ENCODE measurements around the gene C12orf42. TPM values are rescaled to one million over a fixed set of nuclear protein-coding genes. Genes with fewer than 3 reads are reported as not detected.
"Not testable (repeated sequence)": the region's sequence is repeated elsewhere in the genome, so short reads cannot be mapped to it uniquely, and the experiment has no call there.

The C12orf42 gene
- polyA plus RNA-seq, 1 experiment, result not detected

GRCh38 chr12:103431387-103431786 is 64.4 kb downstream of the C12orf42 start:
- H3K4me3 ChIP-seq (ENCODE audit: low read depth, low read length), result no peak overlapping the region

GRCh38 chr12:103425674-103426073 is 70.1 kb downstream of the C12orf42 start:
- POLR2A ChIA-PET; DNase-seq (ENCODE audit: low read depth, low spot score); H3K27ac ChIP-seq (ENCODE audit: low read depth, low read length); H3K4me3 ChIP-seq (ENCODE audit: low read depth, low read length); H3K27me3 ChIP-seq (ENCODE audit: control insufficient read depth, insufficient read depth, low read length); CTCF ChIA-PET: not testable (repeated sequence)
- peaks cover 13% of the 10 kb centered on the region for H3K9me3 ChIP-seq (ENCODE audit: control insufficient read depth, insufficient read depth, low read length)

More at GRCh38 chr12:103431387-103431786, 64.4 kb downstream of the C12orf42 start:
- peaks cover 6% of the 10 kb centered on the region; the same call in 1 of the 2 replicates for H3K9me3 ChIP-seq (ENCODE audit: control insufficient read depth, insufficient read depth, low read length)
- no peak for TF ChIP-seq CTCF (IDR thresholded peaks at IDR 0.05; ENCODE audit: low read depth, low read length)
- no peak overlapping the region for H3K27ac ChIP-seq (ENCODE audit: low read depth, low read length)
- ChIA-PET POLR2A (no interaction called here), CTCF (no interaction called here)
- no peaks in the 10 kb centered on the region for H3K27me3 ChIP-seq (ENCODE audit: control insufficient read depth, insufficient read depth, low read length)
- DNase-seq (ENCODE audit: low read depth, low spot score), result no peak

GRCh38 chr12:103424849-103425586 is 70.8 kb downstream of the C12orf42 start:
- H3K4me3 ChIP-seq (ENCODE audit: low read depth, low read length); H3K27me3 ChIP-seq (ENCODE audit: control insufficient read depth, insufficient read depth, low read length); CTCF ChIA-PET; H3K27ac ChIP-seq (ENCODE audit: low read depth, low read length); POLR2A ChIA-PET; DNase-seq (ENCODE audit: low read depth, low spot score): not testable (repeated sequence)
- peaks cover 17% of the 10 kb centered on the region for H3K9me3 ChIP-seq (ENCODE audit: control insufficient read depth, insufficient read depth, low read length)

- no peaks in the 10 kb centered on the region for H3K27me3 ChIP-seq (ENCODE audit: control insufficient read depth, insufficient read depth, low read length)
- no peak for DNase-seq (ENCODE audit: low read depth, low spot score)
- H3K9me3 ChIP-seq (ENCODE audit: control insufficient read depth, insufficient read depth, low read length), result peaks cover 17% of the 10 kb centered on the region
- TF ChIP-seq CTCF (IDR thresholded peaks at IDR 0.05; ENCODE audit: low read depth, low read length), result no peak
- no peak overlapping the region for H3K4me3 ChIP-seq (ENCODE audit: low read depth, low read length)
- ChIA-PET POLR2A (no interaction called here), CTCF (no interaction called here)
- no peak overlapping the region for H3K27ac ChIP-seq (ENCODE audit: low read depth, low read length)
Measured at GRCh38 chr12:103423516-103423910, 72.3 kb downstream of the C12orf42 start.

GRCh38 chr12:103422746-103423515 is 72.8 kb downstream of the C12orf42 start:
- no peak overlapping the region for H3K27ac ChIP-seq (ENCODE audit: low read depth, low read length)
- peaks cover 17% of the 10 kb centered on the region for H3K9me3 ChIP-seq (ENCODE audit: control insufficient read depth, insufficient read depth, low read length)
- H3K27me3 ChIP-seq (ENCODE audit: control insufficient read depth, insufficient read depth, low read length), result no peaks in the 10 kb centered on the region
- H3K4me3 ChIP-seq (ENCODE audit: low read depth, low read length), result no peak overlapping the region
- ChIA-PET POLR2A (no interaction called here), CTCF (no interaction called here)
- TF ChIP-seq CTCF (IDR thresholded peaks at IDR 0.05; ENCODE audit: low read depth, low read length), result no peak
- no peak for DNase-seq (ENCODE audit: low read depth, low spot score)

GRCh38 chr12:103422328-103422727 is 73.4 kb downstream of the C12orf42 start:
- no peak for DNase-seq (ENCODE audit: low read depth, low spot score)
- H3K27me3 ChIP-seq (ENCODE audit: control insufficient read depth, insufficient read depth, low read length), result no peaks in the 10 kb centered on the region
- no peak for TF ChIP-seq CTCF (IDR thresholded peaks at IDR 0.05; ENCODE audit: low read depth, low read length)
- CTCF ChIA-PET, result no interaction called here
- H3K27ac ChIP-seq (ENCODE audit: low read depth, low read length), result no peak overlapping the region
- peaks cover 17% of the 10 kb centered on the region for H3K9me3 ChIP-seq (ENCODE audit: control insufficient read depth, insufficient read depth, low read length)
- POLR2A ChIA-PET, result no interaction called here
- no peak overlapping the region for H3K4me3 ChIP-seq (ENCODE audit: low read depth, low read length)
